ENCODE measurements around the gene USP13.

GRCh38 chr3:179688850-179689249 lies 36.0 kb downstream of the USP13 start:
- TF ChIP-seq EZH2 (IDR thresholded peaks at IDR 0.05; ENCODE audit: insufficient read depth, poor library complexity, severe bottlenecking) (no peak), EZH2phosphoT487 (IDR thresholded peaks at IDR 0.05; ENCODE audit: insufficient read depth, low read depth) (no peak)

All from GM23248 (cell line).